Suprapubic skin (tissue), 4 donors: ENCODE measurements around the gene WDFY4.

ENCODE experiments used
- CTCF ChIP-seq, 2 donors: fragments of 200-600 bp in 1 of 2; fragments of 450-650 bp in 1 of 2; sonication (generic) in 1 of 2; IDR thresholded peaks; one replicate each; pipeline ENCODE4 v1.5.1; 2016 to 2019; ENCODE audit warnings: antibody characterized with exemption in 2 of 2, mild to moderate bottlenecking in 1 of 2, moderate library complexity in 1 of 2
- EP300 ChIP-seq: sonication (generic); formaldehyde crosslinking; IDR thresholded peaks from one replicate; pipeline ENCODE4 v1.6.1; 2017; ENCODE audit warnings: antibody characterized with exemption
- POLR2A ChIP-seq, 2 donors: fragments of 450-650 bp; IDR thresholded peaks; one replicate each; pipeline ENCODE4 v1.6.1; 2017; ENCODE audit warnings: antibody characterized with exemption in 2 of 2, mild to moderate bottlenecking in 2 of 2, moderate library complexity in 2 of 2
- POLR2AphosphoS5 ChIP-seq, 3 donors: sonication (generic); formaldehyde crosslinking; IDR thresholded peaks; one replicate each; pipeline ENCODE4 v1.6.1; 2017; ENCODE audit warnings: antibody characterized with exemption in 3 of 3

GRCh38 chr10:49008091-49008490 is 323.4 kb downstream of the WDFY4 start:
- TF ChIP-seq CTCF (IDR thresholded peaks at IDR 0.05): no peak
- no peak for TF ChIP-seq POLR2A (IDR thresholded peaks at IDR 0.05)
- TF ChIP-seq EP300: no peak
- no peak for TF ChIP-seq POLR2AphosphoS5 (IDR thresholded peaks at IDR 0.05)
